T-cell (primary cell): ENCODE results near the gene GPR62. TPM values are rescaled to one million over a fixed set of nuclear protein-coding genes. Genes with fewer than 3 reads are reported as not detected.

ENCODE experiments used
- ATAC-seq, 4 experiments: fragments of 200-7000 bp in 3 of 4; fragments of 150-1000 bp in 1 of 4; cut with Tn5 transposase; replicated peaks in 1 of 4; 1 replicate in 3 of 4; 2 replicates in 1 of 4; pipeline ENCODE4 v1.10.0; 2021; ENCODE audit warnings: moderate library complexity in 3 of 4, mild to moderate bottlenecking in 2 of 4, moderate number of reproducible peaks in 1 of 4
- CTCF ChIA-PET, 2 donors: fragments of 300-600 bp; sonication (Branson Sonifier 250); formaldehyde crosslinking; loops; one replicate each; lab custom pipeline; 2022; ENCODE audit warnings: antibody characterized with exemption in 2 of 2; lab: Charles Lee
- POLR2A ChIA-PET, 2 donors: fragments of 300-600 bp; sonication (Branson Sonifier 250); formaldehyde crosslinking; loops; one replicate each; lab custom pipeline; 2022; ENCODE audit warnings: antibody characterized with exemption in 2 of 2; lab: Charles Lee
- DNase-seq, 35 experiments: peaks; one replicate each; pipeline versions ENCODE4 v3.0.0 to v3.0.0-alpha.2; 2013 to 2023
- H3K27ac ChIP-seq: one replicate; pipeline ENCODE4 v1.5.1; 2013; ENCODE audit warnings: low read length
- H3K27me3 ChIP-seq, 2 experiments: replicated peaks in 1 of 2; 1 replicate in 1 of 2; 2 replicates in 1 of 2; pipeline versions ENCODE4 v1.6.1 to v1.7.0; 2013; ENCODE audit warnings: low read length in 1 of 2, mixed read lengths in 1 of 2; ENCODE audit not compliant: control insufficient read depth in 2 of 2, insufficient read depth in 2 of 2; ENCODE audit errors: extremely low read depth in 1 of 2
- H3K36me3 ChIP-seq, 2 donors: 1 replicate in 1 of 2; 2 replicates in 1 of 2; pipeline versions ENCODE4 v1.6.1 to v1.7.0; 2013; ENCODE audit warnings: low read length in 1 of 2; ENCODE audit not compliant: control insufficient read depth in 2 of 2, insufficient read depth in 1 of 2; ENCODE audit errors: extremely low read depth in 1 of 2
- H3K4me1 ChIP-seq, 2 experiments: 1 replicate in 1 of 2; 2 replicates in 1 of 2; pipeline versions ENCODE4 v1.6.1 to v1.7.0; 2013; ENCODE audit warnings: low read length in 2 of 2, mixed read lengths in 1 of 2; ENCODE audit not compliant: insufficient read depth in 2 of 2, control insufficient read depth in 1 of 2; ENCODE audit errors: extremely low read depth in 1 of 2
- H3K4me3 ChIP-seq, 2 donors: 1 replicate in 1 of 2; 2 replicates in 1 of 2; pipeline versions ENCODE4 v1.5.1 to v1.7.0; 2013; ENCODE audit warnings: mild to moderate bottlenecking in 2 of 2, low read length in 1 of 2, moderate library complexity in 1 of 2; ENCODE audit not compliant: control insufficient read depth in 1 of 2; ENCODE audit errors: extremely low read depth in 1 of 2
- H3K9me3 ChIP-seq: 2 replicates; pipeline ENCODE4 v1.7.0; 2013
- H3K27ac Mint-ChIP-seq, 2 donors: one replicate each; pipeline ENCODE4 v1.8.0; 2020 to 2021; ENCODE audit warnings: mild to moderate bottlenecking in 2 of 2, mixed read lengths in 2 of 2
- H3K27me3 Mint-ChIP-seq, 2 donors: one replicate each; pipeline ENCODE4 v1.8.0; 2021 to 2022; ENCODE audit warnings: mixed read lengths in 2 of 2
- H3K36me3 Mint-ChIP-seq: one replicate; pipeline ENCODE4 v1.8.0; 2021; ENCODE audit warnings: mixed read lengths
- H3K4me1 Mint-ChIP-seq, 3 donors: one replicate each; pipeline ENCODE4 v1.8.0; 2020 to 2022; ENCODE audit warnings: mixed read lengths in 3 of 3, mild to moderate bottlenecking in 1 of 3
- H3K4me3 Mint-ChIP-seq, 3 donors: one replicate each; pipeline ENCODE4 v1.8.0; 2020 to 2022; ENCODE audit warnings: mild to moderate bottlenecking in 3 of 3, mixed read lengths in 3 of 3, moderate library complexity in 3 of 3
- H3K9me3 Mint-ChIP-seq, 3 donors: one replicate each; pipeline ENCODE4 v1.8.0; 2020 to 2022; ENCODE audit warnings: mixed read lengths in 3 of 3
- WGBS: methylation state at CpG from one replicate; pipeline ENCODE4 v1.1.5; 2013; ENCODE audit warnings: missing lambda C conversion rate; ENCODE audit not compliant: insufficient coverage; 5-methylcytosine and 5-hydroxymethylcytosine counted together
- total RNA-seq, 35 experiments: library from RNA in 6 of 35; stranded (reverse) in 6 of 35; fragments of 120-200 nt in 1 of 35; gene quantifications; one replicate each; pipeline versions ENCODE4 v1.2.1 to v1.2.4 and lab custom pipeline; 2013 to 2026

The GPR62 gene
- total RNA-seq, 5 donors from 2014 or later (not counting 1 experiment from before 2014, with no cell fraction given), result not detected

DNA sequence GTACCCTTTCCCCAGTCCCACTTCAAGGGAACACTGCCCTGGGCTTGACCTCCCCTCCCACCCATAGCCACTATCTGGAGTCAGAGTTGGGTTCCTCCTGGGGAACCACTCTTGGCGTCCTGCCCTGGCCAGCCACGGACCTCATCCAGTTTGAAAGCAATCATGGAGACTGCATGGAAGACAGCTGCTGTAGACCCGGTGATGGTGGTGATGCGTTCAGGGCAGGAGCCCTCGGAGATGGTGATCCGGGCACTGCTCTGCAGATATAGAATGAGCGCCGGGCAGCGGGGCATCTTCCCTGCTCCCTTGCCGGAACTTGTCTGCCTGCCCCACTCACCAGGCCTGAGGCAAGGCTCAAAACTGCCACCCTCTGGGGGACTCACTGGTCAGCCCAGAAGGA is 5.2 kb downstream of the GPR62 start:
- H3K4me1 Mint-ChIP-seq, result peaks cover 10 to 15% (median 10%) of the 10 kb centered on the region in 3 donors
- peaks cover 2 to 16% of the 10 kb centered on the region in 2 experiments for H3K4me1 ChIP-seq
- H3K4me3 ChIP-seq, result no peak overlapping the region
- no peaks in the 10 kb centered on the region for H3K9me3 ChIP-seq
- no peak overlapping the region for H3K4me3 Mint-ChIP-seq
- 97% methylated on average over 7 of the region's 10 CpGs for WGBS
- CTCF ChIA-PET, result no interaction called here
- peaks cover 0 to 14% of the 10 kb centered on the region in 2 donors for H3K27me3 Mint-ChIP-seq
- H3K27ac Mint-ChIP-seq, result no peak overlapping the region
- no peaks in the 10 kb centered on the region for H3K9me3 Mint-ChIP-seq
- DNase-seq, result no peak
- no peak for ATAC-seq
- POLR2A ChIA-PET, result no interaction called here
- peaks cover 0 to 39% of the 10 kb centered on the region in 2 experiments for H3K27me3 ChIP-seq
- peaks cover 22% of the 10 kb centered on the region for H3K36me3 Mint-ChIP-seq
- H3K27ac ChIP-seq, result no peak overlapping the region
- H3K36me3 ChIP-seq, result no peaks in the 10 kb centered on the region

GRCh38 chr3:51961011-51961410 is 5.8 kb downstream of the GPR62 start:
- Histone ChIP-seq H3K27ac (no peak overlapping the region), H3K4me3 (no peak overlapping the region), H3K4me1 (peaks cover 2 to 19% of the 10 kb centered on the region in 2 experiments), H3K27me3 (peaks cover 0 to 38% of the 10 kb centered on the region in 2 experiments), H3K9me3 (no peaks in the 10 kb centered on the region), H3K36me3 (no peaks in the 10 kb centered on the region)
- Mint-ChIP-seq H3K9me3 (no peaks in the 10 kb centered on the region), H3K36me3 (peaks cover 22% of the 10 kb centered on the region), H3K4me3 (no peak overlapping the region), H3K4me1 (peaks cover 11 to 21% (median 15%) of the 10 kb centered on the region in 3 donors), H3K27me3 (peaks cover 0 to 14% of the 10 kb centered on the region in 2 donors), H3K27ac (no peak overlapping the region)
- ChIA-PET POLR2A (no interaction called here), CTCF (no interaction called here)
- DNase-seq, result no peak
- ATAC-seq, result no peak
- 88% methylated on average over 18 of the region's 18 CpGs for WGBS

GRCh38 chr3:51961602-51962569 is 6.7 kb downstream of the GPR62 start:
- Mint-ChIP-seq H3K9me3 (no peaks in the 10 kb centered on the region), H3K27ac (no peak overlapping the region), H3K27me3 (peaks cover 0 to 9% of the 10 kb centered on the region in 2 donors), H3K36me3 (peaks cover 22% of the 10 kb centered on the region), H3K4me3 (no peak overlapping the region), H3K4me1 (peaks cover 9 to 23% (median 16%) of the 10 kb centered on the region in 3 donors)
- Histone ChIP-seq H3K4me1 (peaks cover 4 to 21% of the 10 kb centered on the region in 2 experiments), H3K36me3 (no peaks in the 10 kb centered on the region), H3K9me3 (no peaks in the 10 kb centered on the region), H3K4me3 (no peak overlapping the region), H3K27ac (no peak overlapping the region), H3K27me3 (peaks cover 0 to 32% of the 10 kb centered on the region in 2 experiments)
- DNase-seq (no peak), ATAC-seq (no peak)
- WGBS, result 86% methylated on average over 1 of the region's 9 CpGs
- ChIA-PET POLR2A (no interaction called here), CTCF (no interaction called here)

DNA sequence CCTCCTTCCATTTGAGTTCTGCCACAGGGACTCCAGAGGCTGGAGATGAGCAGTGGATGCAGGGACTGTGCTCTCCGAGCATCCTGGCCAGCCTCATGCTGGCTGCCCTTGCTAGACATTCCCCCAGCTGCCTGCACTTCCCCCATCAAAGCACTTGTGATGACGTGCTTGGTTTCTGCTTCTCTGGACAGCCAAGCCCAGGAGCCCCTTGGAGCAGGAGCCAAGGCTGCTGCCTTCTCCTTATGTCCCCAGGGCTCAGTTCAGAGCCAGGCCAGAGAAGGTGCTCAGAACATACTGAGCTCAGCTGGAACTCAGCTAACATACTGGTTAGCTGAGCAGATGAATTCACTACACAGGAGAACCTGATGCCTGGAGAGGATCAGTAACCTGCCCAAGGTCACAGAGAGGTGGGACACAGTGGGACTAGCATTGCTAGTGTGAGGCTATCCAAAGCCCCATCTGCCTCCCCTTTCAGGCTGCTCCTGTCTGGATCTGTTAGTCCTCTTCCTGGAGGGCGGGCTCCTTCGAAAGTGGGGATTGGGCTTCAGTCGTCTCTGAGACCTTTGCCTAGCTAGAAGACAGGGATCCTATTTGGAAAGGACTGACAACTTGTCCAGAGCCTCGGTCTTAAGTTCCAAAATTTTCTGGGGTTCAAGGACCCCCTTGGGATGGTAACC is 7.8 kb downstream of the GPR62 start:
- POLR2A ChIA-PET, result no interaction called here

DNA sequence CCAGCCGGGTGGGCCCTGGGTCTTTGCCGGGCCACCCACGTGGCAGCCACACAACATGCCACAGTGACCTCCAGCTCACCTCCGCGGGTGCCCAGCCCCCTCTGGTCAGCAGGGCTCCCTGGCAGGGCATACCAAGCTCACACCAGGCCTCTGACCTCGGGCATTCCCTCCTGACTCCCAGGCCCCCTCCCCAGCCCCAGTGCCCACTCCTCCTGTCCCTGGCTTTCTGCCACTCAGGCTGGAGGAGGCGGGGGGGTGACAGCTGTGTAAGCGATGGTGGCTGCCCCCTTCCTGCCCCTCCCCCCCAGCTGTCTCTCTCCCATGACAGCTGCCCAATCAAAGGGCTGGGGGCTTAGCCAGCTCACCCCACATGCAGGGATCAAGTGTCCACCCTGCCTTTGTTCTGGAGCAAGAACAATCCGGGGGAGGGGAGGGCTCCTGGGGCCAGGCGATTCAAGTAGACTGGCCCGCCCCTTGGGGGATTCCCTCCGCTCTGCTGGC is 8.8 kb downstream of the GPR62 start:
- CTCF ChIA-PET, result interaction anchor here in 1 of 2 donors (1.4 kb wide), 1 partner anchor 21 kb away, joined by 4 read pairs; no protein-coding TSS in a partner anchor
- Mint-ChIP-seq H3K36me3 (peaks cover 14% of the 10 kb centered on the region), H3K27ac (no peak overlapping the region)

More for the DNA sequence above, 7.8 kb downstream of the GPR62 start:
- H3K4me3 ChIP-seq, result no peak overlapping the region
- Mint-ChIP-seq H3K4me1 (peaks cover 11 to 24% (median 18%) of the 10 kb centered on the region in 3 donors), H3K36me3 (peaks cover 22% of the 10 kb centered on the region), H3K9me3 (no peaks in the 10 kb centered on the region), H3K27me3 (peaks cover 0 to 5% of the 10 kb centered on the region in 2 donors), H3K4me3 (no peak overlapping the region), H3K27ac (no peak overlapping the region)
- no peaks in the 10 kb centered on the region for H3K36me3 ChIP-seq
- H3K27ac ChIP-seq, result no peak overlapping the region
- no peak for ATAC-seq
- 88% methylated on average over 2 of the region's 6 CpGs for WGBS
- H3K9me3 ChIP-seq, result no peaks in the 10 kb centered on the region
- peaks cover 0 to 21% of the 10 kb centered on the region in 2 experiments for H3K27me3 ChIP-seq
- DNase-seq, result no peak
- CTCF ChIA-PET, result no interaction called here
- H3K4me1 ChIP-seq, result peaks cover 4 to 21% of the 10 kb centered on the region in 2 experiments

DNA sequence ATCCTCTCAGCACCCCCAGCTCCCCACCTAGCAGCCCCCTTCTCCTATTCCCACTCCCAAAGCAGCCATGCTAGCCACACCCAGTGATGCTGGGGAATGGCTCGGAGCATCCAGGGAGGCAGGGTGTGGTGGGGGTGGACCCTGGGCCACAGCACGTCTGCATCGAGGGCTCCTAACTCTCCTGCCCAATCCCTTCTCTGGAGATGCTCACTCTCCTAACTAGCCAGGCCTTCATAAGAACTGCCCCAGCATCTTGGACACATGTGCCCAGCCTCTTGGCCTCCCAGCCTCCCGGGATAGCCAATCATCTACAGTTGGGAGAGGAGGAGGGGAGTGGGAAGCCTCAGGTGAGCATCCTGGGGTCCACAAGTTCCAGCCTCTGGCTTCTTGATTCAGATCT is 9.3 kb downstream of the GPR62 start:
- H3K4me1 Mint-ChIP-seq, result peaks cover 22 to 38% (median 28%) of the 10 kb centered on the region in 3 donors
- peaks cover 4 to 35% of the 10 kb centered on the region in 2 experiments for H3K4me1 ChIP-seq
- ChIA-PET CTCF (interaction anchor here in 1 of 2 donors (1.4 kb wide), 1 partner anchor 22 kb away, joined by 4 read pairs; no protein-coding TSS in a partner anchor), POLR2A (no interaction called here)
- H3K36me3 ChIP-seq, result no peaks in the 10 kb centered on the region
- no CpG with 5 or more reads among the region's 4 CpGs for WGBS
- ATAC-seq, result no peak
- no peaks in the 10 kb centered on the region for H3K9me3 Mint-ChIP-seq
- H3K9me3 ChIP-seq, result no peaks in the 10 kb centered on the region
- peaks cover 11% of the 10 kb centered on the region for H3K36me3 Mint-ChIP-seq
- no peak overlapping the region for H3K27ac Mint-ChIP-seq
- H3K4me3 Mint-ChIP-seq, result peak overlapping the region in 1 of 3 donors; percentile 17
- no peak overlapping the region for H3K27ac ChIP-seq
- no peak for DNase-seq
- H3K4me3 ChIP-seq, result no peak overlapping the region
- peaks cover 0 to 8% of the 10 kb centered on the region in 2 experiments for H3K27me3 ChIP-seq
- no peaks in the 10 kb centered on the region for H3K27me3 Mint-ChIP-seq

More for the DNA sequence above, 8.8 kb downstream of the GPR62 start:
- peaks cover 0 to 12% of the 10 kb centered on the region in 2 experiments for H3K27me3 ChIP-seq
- no peaks in the 10 kb centered on the region for H3K9me3 ChIP-seq
- H3K27ac ChIP-seq, result no peak overlapping the region
- POLR2A ChIA-PET, result no interaction called here
- no peaks in the 10 kb centered on the region for H3K36me3 ChIP-seq
- no peak overlapping the region for H3K4me3 Mint-ChIP-seq
- H3K27me3 Mint-ChIP-seq, result no peaks in the 10 kb centered on the region
- no peak for DNase-seq
- H3K4me1 Mint-ChIP-seq, result peaks cover 20 to 34% (median 26%) of the 10 kb centered on the region in 3 donors
- WGBS, result 88% methylated on average over 10 of the region's 12 CpGs
- H3K4me3 ChIP-seq, result no peak overlapping the region
- H3K9me3 Mint-ChIP-seq, result no peaks in the 10 kb centered on the region
- H3K4me1 ChIP-seq, result peaks cover 4 to 31% of the 10 kb centered on the region in 2 experiments
- no peak for ATAC-seq
